Activated naive CD4-positive, alpha-beta T cell treated with Interleukin-2 at 50 U/mL for 16 hours (primary cell): ENCODE data around the gene CRAT.
A peak's percentile ranks its signal among the peaks of the same experiment; 100 is the strongest.

Experiments used
- DNase-seq: peaks from one replicate; pipeline ENCODE4 v3.0.0-alpha.2; 2020

CRAT gene

DNA sequence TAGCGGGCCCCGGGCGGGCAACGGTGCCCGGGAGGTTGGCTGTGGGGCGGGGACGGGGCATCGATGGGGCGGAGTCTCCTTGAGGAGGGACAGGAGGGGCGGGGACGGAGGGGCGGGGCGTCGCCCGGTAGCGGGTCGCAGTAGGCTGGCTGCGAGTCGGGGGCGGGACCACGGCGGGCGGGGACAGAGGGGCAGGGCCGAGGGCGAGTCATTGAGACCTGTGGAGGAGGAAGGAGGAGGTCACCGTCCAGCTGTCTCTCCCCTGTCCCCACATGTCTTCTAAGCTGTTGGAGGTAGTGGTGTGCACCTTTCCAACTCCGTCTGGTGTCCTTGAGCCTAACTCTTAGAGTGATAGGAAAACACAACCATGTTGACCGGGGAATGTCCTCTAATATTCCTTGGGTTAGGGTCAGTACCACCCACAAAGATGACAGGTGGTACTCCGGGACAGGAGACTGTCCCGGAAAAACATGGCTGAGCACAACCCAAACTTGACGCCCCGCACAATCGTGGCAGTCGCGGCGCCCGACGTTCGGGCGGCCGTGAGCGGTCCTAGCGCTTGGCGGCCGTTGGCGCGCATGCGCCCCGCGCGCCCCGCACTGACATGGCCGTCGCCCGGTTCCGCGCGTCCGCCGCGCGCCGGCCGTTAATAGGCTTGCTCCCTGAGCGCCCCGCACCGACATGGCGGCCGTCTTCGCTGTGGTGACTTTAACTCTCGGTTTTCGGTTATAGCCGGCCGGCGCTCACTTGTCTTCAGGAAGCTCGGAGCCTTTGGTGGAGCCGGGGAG is at the start of gene CRAT, which contains the start of gene PTPA:
Gene CRAT (minus strand): TSS at position 54 of the 788 bp plus-strand sequence. CDS start 284 bp downstream, outside the sequence.
Gene PTPA (plus strand): TSS at position 676 of the 788 bp plus-strand sequence. CDS start 186 bp downstream, outside the sequence.
- DNase-seq, result peak; percentile 96

- no peak for DNase-seq
Measured at GRCh38 chr9:129156163-129156562, 45.6 kb upstream of the CRAT start.

DNA sequence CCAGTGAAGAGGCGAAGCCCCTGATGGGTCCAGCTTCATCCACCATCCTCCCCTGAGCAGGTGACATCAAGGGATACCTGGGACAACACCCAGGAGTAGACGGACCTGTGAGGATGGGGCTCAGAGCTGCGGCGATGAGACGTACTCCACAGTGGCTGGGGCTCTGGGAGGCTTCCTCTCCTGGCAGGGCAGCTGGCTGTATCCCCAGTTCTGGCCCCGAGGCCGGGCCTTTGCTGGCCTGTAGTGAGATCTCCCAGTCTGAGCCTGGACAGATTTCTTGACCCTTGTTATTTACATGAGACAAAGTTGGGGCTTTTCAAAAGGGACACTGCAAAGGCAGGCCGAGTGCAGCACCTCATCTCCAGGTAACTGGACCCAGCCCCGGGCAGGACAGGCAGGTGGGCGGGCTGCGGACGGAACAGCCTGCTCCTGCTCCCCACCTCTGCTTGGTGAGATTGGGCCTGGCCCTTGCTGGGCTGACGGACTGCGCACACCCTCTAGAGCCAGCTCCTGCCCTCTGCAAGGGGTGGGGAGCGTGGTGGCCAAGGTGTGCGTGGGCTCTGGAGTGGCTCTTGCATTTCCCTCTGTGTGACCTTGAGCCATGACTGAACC is 44.4 kb upstream of the CRAT start:
- no peak for DNase-seq

DNA sequence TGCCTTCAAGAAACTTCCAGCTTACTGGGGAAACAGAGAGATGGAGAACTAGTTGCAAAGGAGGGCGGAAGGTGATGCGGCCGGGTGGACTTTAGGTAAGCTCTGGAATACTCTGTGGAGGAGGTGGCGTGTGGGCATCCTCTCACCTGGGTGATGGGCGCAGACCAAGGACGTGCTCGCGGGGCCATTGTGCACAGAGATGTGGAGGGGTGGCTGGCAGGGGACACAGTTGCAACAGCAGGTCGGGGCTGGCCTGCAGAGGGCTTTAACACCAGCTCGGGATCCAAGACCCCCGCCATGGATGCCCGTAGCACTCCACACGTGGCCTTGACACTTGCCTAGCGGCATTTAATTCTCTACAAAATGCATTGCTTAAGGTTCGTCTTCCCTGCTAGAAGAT is 40.9 kb upstream of the CRAT start:
- DNase-seq, result no peak

GRCh38 chr9:129150672-129151211 is 40.1 kb upstream of the CRAT start:
- DNase-seq, result no peak

GRCh38 chr9:129150122-129150521 is 39.5 kb upstream of the CRAT start:
- no peak for DNase-seq

- no peak for DNase-seq
Measured at GRCh38 chr9:129149442-129149841, 38.8 kb upstream of the CRAT start.

DNA sequence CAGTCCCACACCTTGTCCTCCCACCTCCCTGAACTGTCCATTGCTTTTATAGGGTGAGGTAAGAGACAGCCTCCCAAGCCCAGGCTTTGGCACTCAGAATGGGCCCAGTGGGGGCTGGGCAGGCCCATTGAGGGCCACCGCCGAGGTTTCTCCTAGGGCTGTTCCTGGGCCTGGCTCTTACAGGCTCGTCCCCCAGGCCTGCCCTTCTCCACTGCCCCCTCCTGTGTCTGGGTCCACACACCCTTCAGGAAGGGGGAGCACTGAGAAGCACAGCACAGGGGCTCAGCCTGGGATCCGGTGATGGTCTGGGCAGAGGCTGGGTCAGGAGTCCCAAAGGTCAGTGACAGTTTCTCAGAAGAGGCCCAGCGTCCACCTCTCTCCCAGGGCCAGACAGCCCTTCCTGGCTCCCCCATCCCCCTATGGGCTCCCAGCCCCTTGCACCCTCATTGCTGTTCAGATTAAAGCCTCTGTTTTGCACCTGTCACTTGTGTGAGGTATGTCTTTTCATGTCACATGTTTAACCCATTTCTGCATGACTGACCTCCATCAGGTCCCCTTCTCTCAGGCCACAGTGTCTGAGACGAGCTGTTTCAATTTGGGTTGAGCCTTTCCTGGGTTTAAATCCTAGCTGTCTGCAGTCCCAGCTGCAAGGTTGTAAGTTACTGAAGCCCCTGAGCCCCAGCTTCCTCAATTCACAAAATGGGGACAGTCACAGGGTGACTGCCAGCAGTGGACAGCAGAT is 38.0 kb upstream of the CRAT start:
- DNase-seq, result no peak

- DNase-seq, result no peak
Measured at GRCh38 chr9:129146441-129146941, 35.9 kb upstream of the CRAT start.

DNA sequence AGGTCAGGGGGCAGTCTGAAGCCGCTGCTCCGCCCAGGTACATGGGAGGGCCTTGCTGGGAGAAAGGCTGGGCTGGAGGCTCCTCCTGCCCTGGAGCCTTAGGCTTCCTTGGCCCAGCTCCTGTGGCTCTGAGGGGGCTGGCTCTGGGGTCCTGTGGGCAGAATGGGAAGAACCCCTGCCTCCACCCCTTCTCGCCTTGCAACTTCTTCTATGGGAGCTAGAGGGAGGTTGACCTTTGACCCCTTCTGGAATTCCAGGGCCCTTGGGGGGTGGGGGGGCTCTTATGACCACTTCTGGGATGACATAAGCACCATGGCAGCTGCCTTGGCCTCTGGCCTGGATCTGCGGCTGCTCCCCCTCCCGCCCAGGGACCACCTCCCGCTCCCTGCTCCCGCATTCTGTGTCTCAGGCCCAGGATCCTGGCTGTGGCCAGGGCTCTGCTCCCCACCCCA is 35.3 kb upstream of the CRAT start:
- DNase-seq, result no peak

DNA sequence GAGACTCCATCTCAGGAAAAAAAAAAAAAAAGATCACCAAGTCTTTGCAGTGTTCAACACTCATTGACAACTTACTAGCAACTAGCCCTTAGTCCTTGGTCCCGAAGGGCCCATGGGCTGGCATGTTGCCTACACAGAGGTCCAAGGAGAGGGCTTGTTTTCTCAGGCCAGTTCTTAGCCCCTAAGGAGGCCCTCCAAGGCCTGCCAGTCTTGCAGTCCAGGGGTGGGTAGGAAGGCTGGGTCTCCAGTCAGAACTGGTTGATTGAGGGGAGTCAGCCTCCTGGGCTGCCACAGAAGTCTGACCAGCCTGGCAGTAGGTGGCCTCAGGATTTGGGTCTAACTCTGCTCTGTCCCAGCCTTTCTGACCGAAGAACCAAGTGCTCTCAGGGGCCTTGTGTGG is 34.7 kb upstream of the CRAT start:
- no peak for DNase-seq

GRCh38 chr9:129143031-129143927 is 32.7 kb upstream of the CRAT start:
- DNase-seq, result peak; percentile 75

DNA sequence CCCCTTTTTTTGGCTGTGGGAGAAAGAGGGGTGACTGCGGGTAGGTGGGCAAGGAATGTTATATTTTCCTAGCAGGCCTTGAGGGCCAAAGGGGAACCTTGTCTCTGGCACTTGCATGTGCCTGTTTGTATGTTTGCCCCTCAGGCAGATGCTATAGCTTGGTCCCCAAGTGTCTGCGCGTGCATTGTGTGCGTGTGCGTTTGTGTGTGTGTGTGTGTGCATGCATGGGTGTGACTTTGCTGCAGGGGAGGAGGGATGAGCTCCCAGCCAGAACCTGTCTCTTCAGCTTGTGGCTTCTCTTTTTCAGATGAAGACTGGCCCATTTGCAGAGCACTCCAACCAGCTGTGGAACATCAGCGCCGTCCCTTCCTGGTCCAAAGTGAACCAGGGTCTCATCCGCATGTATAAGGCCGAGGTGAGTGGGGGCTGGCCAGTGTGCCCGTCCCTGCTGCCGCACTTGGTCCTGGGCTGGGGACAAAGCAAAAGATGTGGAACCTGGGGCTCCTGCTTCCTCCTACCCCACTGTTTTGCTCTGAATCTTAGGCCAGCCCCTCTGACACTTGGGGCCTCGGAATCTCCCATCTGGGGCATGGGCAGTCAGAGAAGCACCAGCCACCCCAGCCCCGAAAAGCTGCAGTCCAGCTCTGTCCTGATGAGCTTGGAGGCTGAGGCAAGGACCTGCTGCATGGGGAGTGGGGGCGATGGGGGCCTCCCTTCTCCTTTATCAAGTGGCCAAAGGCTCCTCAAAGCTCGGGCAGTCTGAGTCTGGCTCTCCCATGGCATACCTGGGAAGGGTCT is 31.7 kb upstream of the CRAT start:
- DNase-seq, result no peak

DNA sequence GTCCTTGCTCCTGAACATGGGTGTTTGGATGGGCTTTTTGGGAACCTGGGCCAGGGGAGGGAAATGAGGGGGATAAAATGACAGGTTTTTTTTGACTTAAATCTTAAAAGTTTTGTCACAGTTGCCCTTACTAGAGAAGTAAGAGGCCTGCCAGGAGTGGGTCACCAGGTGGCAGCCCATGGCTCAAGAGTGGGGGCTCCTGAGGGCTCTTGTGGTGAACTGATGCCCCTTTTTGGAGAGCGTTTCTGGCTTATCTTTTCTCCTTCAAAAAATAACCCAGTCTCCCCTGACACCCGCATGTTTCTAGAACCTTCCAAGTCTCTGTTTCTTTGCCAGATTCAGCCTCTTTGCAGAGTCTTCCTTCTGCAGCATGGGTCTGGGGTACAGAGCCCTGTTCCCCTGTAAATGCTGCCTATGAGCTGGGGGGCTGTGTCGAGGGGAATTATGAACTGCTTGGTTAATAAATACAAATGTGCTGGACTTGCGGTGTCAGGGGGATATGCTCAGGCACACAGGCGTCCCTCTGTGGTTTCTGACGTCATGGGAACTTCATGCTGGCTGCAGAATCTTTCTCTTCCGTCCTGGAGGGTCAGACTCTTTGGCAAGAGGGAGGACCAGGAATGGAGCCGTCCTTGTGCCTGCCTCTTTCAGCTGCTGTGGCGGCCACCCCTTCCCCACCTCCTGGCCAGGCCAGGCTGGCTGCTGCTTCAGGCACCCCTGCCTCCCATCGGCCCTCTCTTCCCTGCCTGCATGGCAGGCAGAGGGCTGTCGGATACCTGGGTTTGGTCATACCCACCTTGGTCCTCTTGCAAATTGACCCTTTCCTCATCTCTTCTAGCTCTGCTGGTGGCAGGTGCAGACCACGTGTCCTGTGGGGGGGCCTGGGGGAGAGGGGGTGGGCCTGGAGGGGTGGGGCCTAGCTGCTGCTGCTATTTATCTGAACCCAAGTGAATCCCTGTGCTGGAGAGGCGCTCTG is 30.8 kb upstream of the CRAT start:
- DNase-seq, result no peak

GRCh38 chr9:129140397-129141065 is 29.9 kb upstream of the CRAT start:
- DNase-seq, result peak; percentile 21

DNA sequence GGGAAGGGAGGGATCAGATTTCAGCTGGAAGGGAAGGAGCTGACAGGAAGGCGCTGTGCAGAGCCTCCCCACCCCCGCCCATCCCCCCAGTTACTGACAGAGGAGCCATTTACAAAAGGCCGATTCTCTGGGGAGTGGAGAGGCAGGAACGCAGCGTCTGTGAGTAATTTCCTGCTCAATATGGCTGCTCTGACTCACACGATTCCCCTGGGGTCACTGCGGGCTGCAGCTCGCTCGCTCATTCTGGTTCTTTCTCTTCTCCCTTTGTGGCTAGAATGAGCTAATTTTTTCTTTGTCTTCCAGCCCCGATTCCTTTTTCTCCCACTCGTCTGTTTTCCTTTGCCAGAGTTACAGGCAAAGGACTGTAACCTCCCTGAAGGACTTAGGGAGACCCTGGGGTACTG is 29.4 kb upstream of the CRAT start:
- DNase-seq, result peak; percentile 81

- peak; percentile 73 for DNase-seq
Measured at GRCh38 chr9:129139233-129139992, 28.8 kb upstream of the CRAT start.

DNA sequence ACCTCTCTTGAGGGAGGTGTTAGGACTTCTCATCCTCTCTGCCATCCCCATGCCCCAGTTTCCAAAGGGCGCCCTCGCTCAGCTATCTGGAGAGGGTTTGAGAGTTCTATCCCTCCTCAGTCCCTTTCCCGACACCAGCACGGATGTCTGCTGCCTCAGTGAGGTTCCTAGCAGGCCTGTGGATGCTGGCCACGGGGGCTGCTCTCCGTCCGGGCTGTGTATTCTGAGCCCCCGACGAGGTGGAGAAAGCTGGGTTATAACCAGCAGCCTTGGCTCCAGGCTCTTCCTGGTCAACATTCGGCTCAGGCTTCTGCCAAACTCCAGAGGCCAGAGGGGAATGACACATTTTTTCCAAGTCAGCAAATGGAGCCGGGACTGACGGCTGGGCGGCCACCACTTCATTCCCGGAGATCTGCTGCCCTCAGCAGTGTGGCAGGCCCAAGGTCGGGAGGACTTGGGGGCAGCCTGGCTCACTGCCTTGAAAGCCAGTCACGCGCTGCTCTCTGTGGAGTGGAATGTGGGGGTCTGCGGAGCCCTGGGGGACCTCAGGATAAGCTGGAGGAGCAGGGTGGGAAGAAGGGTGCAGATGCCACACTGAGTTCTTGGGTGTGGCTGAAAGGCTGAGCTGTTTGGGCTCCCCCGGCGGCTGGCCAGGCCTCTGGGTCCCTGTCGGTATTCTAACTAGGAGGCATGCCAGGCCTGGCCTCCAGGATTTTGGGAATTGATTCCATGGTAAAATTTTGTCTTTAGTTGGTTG is 28.1 kb upstream of the CRAT start:
- DNase-seq, result no peak
